ENCODE results near the gene PDIA5. TPM values are rescaled to one million over a fixed set of nuclear protein-coding genes. Genes with fewer than 3 reads are reported as not detected.

PDIA5 gene
- total RNA-seq, 1 experiment from 2014 or later, result 41.5 TPM

GRCh38 chr3:123044981-123045763 lies 21.7 kb upstream of the PDIA5 start:
- Mint-ChIP-seq H3K27me3 (ENCODE audit: low read depth) (no peaks in the 10 kb centered on the region; the same call in 1 of the 2 replicates), H3K9me3 (no peaks in the 10 kb centered on the region), H3K4me1 (peaks cover 15% of the 10 kb centered on the region), H3K4me3 (no peak overlapping the region), H3K36me3 (no peaks in the 10 kb centered on the region), H3K27ac (no peak overlapping the region)
- TF ChIP-seq, protein P1, sequence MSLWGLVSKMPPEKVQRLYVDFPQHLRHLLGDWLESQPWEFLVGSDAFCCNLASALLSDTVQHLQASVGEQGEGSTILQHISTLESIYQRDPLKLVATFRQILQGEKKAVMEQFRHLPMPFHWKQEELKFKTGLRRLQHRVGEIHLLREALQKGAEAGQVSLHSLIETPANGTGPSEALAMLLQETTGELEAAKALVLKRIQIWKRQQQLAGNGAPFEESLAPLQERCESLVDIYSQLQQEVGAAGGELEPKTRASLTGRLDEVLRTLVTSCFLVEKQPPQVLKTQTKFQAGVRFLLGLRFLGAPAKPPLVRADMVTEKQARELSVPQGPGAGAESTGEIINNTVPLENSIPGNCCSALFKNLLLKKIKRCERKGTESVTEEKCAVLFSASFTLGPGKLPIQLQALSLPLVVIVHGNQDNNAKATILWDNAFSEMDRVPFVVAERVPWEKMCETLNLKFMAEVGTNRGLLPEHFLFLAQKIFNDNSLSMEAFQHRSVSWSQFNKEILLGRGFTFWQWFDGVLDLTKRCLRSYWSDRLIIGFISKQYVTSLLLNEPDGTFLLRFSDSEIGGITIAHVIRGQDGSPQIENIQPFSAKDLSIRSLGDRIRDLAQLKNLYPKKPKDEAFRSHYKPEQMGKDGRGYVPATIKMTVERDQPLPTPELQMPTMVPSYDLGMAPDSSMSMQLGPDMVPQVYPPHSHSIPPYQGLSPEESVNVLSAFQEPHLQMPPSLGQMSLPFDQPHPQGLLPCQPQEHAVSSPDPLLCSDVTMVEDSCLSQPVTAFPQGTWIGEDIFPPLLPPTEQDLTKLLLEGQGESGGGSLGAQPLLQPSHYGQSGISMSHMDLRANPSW (CRISPR knock-in tag; conservative IDR thresholded peaks at IDR 0.05; ENCODE audit: low read depth), result no peak
- TF ChIP-seq, protein P2, sequence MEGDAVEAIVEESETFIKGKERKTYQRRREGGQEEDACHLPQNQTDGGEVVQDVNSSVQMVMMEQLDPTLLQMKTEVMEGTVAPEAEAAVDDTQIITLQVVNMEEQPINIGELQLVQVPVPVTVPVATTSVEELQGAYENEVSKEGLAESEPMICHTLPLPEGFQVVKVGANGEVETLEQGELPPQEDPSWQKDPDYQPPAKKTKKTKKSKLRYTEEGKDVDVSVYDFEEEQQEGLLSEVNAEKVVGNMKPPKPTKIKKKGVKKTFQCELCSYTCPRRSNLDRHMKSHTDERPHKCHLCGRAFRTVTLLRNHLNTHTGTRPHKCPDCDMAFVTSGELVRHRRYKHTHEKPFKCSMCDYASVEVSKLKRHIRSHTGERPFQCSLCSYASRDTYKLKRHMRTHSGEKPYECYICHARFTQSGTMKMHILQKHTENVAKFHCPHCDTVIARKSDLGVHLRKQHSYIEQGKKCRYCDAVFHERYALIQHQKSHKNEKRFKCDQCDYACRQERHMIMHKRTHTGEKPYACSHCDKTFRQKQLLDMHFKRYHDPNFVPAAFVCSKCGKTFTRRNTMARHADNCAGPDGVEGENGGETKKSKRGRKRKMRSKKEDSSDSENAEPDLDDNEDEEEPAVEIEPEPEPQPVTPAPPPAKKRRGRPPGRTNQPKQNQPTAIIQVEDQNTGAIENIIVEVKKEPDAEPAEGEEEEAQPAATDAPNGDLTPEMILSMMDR (IDR thresholded peaks at IDR 0.05), result no peak
- no peak for TF ChIP-seq IRF1 (CRISPR knock-in tag; IDR thresholded peaks at IDR 0.05)
- TF ChIP-seq ZNF232 (CRISPR knock-in tag; IDR thresholded peaks at IDR 0.05), result no peak
- TF ChIP-seq, protein P3, sequence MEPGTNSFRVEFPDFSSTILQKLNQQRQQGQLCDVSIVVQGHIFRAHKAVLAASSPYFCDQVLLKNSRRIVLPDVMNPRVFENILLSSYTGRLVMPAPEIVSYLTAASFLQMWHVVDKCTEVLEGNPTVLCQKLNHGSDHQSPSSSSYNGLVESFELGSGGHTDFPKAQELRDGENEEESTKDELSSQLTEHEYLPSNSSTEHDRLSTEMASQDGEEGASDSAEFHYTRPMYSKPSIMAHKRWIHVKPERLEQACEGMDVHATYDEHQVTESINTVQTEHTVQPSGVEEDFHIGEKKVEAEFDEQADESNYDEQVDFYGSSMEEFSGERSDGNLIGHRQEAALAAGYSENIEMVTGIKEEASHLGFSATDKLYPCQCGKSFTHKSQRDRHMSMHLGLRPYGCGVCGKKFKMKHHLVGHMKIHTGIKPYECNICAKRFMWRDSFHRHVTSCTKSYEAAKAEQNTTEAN (CRISPR knock-in tag; IDR thresholded peaks at IDR 0.05), result no peak
- TF ChIP-seq TEAD4 (CRISPR knock-in tag; IDR thresholded peaks at IDR 0.05), result no peak
- TF ChIP-seq RELA (CRISPR knock-in tag; IDR thresholded peaks at IDR 0.05; ENCODE audit: borderline replicate concordance), result no peak
- TF ChIP-seq, protein P4, sequence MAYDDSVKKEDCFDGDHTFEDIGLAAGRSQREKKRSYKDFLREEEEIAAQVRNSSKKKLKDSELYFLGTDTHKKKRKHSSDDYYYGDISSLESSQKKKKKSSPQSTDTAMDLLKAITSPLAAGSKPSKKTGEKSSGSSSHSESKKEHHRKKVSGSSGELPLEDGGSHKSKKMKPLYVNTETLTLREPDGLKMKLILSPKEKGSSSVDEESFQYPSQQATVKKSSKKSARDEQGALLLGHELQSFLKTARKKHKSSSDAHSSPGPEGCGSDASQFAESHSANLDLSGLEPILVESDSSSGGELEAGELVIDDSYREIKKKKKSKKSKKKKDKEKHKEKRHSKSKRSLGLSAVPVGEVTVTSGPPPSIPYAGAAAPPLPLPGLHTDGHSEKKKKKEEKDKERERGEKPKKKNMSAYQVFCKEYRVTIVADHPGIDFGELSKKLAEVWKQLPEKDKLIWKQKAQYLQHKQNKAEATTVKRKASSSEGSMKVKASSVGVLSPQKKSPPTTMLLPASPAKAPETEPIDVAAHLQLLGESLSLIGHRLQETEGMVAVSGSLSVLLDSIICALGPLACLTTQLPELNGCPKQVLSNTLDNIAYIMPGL (CRISPR knock-in tag; IDR thresholded peaks at IDR 0.05), result no peak
- TF ChIP-seq, protein P5, sequence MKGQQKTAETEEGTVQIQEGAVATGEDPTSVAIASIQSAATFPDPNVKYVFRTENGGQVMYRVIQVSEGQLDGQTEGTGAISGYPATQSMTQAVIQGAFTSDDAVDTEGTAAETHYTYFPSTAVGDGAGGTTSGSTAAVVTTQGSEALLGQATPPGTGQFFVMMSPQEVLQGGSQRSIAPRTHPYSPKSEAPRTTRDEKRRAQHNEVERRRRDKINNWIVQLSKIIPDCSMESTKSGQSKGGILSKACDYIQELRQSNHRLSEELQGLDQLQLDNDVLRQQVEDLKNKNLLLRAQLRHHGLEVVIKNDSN (CRISPR knock-in tag; IDR thresholded peaks at IDR 0.05), result no peak
- TF ChIP-seq MXD4 (CRISPR knock-in tag; IDR thresholded peaks at IDR 0.05; ENCODE audit: borderline replicate concordance), result no peak
- no peak for TF ChIP-seq ATF3 (CRISPR knock-in tag; conservative IDR thresholded peaks at IDR 0.05)
- no peak for TF ChIP-seq HMGA2 (CRISPR knock-in tag; IDR thresholded peaks at IDR 0.05)
- DNase-seq (ENCODE audit: low spot score), result no peak
- POLR2A ChIA-PET, result no interaction called here
- CTCF ChIA-PET, result interaction anchor here (0.9 to 2.3 kb wide), 9 partner anchors 12 to 114 kb away, joined by 3 to 15 read pairs (median 5); partner anchors contain the start of gene SEMA5B
- no peak for ATAC-seq

Data from WTC11 (cell line).